Heart right ventricle (tissue), 16 donors: ENCODE data around the gene VSTM2B. TPM values are rescaled to one million over a fixed set of nuclear protein-coding genes. Genes with fewer than 3 reads are reported as not detected.

Source experiments
- ATAC-seq, 8 donors: fragments of 200-7000 bp; cut with Tn5 transposase; one replicate each; pipeline ENCODE4 v1.9.1; 2020; ENCODE audit warnings: mild to moderate bottlenecking in 8 of 8, moderate library complexity in 8 of 8, moderate number of reproducible peaks in 1 of 8
- DNase-seq, 2 donors: peaks; one replicate each; pipeline ENCODE4 v3.0.0-alpha.2; 2020
- H3K27ac ChIP-seq, 10 donors: fragments of 200-600 bp; sonication (generic) in 2 of 10; one replicate each; pipeline versions ENCODE4 v1.5.0 to v1.8.0; 2020 to 2022; ENCODE audit warnings: mild to moderate bottlenecking in 3 of 10
- H3K27me3 ChIP-seq, 7 donors: fragments of 200-600 bp; one replicate each; pipeline ENCODE4 v1.8.0; 2021 to 2022; ENCODE audit warnings: mild to moderate bottlenecking in 2 of 7
- H3K36me3 ChIP-seq, 9 donors: fragments of 200-600 bp; sonication (generic) in 1 of 9; one replicate each; pipeline versions ENCODE4 v1.5.0 to v1.8.0; 2020 to 2022; ENCODE audit warnings: mild to moderate bottlenecking in 2 of 9
- H3K4me1 ChIP-seq, 9 donors: fragments of 200-600 bp; sonication (generic) in 1 of 9; one replicate each; pipeline versions ENCODE4 v1.5.0 to v1.8.0; 2020 to 2022; ENCODE audit warnings: mild to moderate bottlenecking in 4 of 9
- H3K4me3 ChIP-seq, 10 donors: fragments of 200-600 bp; sonication (generic) in 2 of 10; one replicate each; pipeline versions ENCODE4 v1.5.0 to v1.8.0; 2020 to 2022; ENCODE audit warnings: mild to moderate bottlenecking in 7 of 10, moderate library complexity in 2 of 10
- H3K9me3 ChIP-seq, 11 donors: fragments of 200-600 bp in 10 of 11; sonication (generic) in 2 of 11; one replicate each; pipeline versions ENCODE4 v1.5.0 to v1.8.0; 2013 to 2022; ENCODE audit warnings: mild to moderate bottlenecking in 2 of 11, control low read depth in 1 of 11, moderate library complexity in 1 of 11
- CTCF ChIP-seq, 9 donors: fragments of 200-600 bp; sonication (generic) in 2 of 9; IDR thresholded peaks; one replicate each; pipeline versions ENCODE4 v1.5.0 to v1.8.0; 2021 to 2022; ENCODE audit warnings: antibody characterized with exemption in 9 of 9, mild to moderate bottlenecking in 5 of 9, moderate library complexity in 1 of 9
- WGBS, 2 donors: extraction: QIAGEN DNeasy Blood & Tissue Kit; methylation state at CpG; one replicate each; pipeline ENCODE4 v1.1.7; 2013; ENCODE audit warnings: inconsistent platforms in 1 of 2; 5-methylcytosine and 5-hydroxymethylcytosine counted together
- intact Hi-C, 10 donors: fragments of 100-400 bp; cut with DNase I; formaldehyde crosslinking; loops; one replicate each; pipeline versions ENCODE4 v1.11.1 to v1.14.2; 2022
- polyA plus RNA-seq, 2 donors: library from polyadenylated mRNA; stranded (reverse); fragments of 200-250 nt; gene quantifications; one replicate each; pipeline ENCODE4 v1.2.3, GENCODE V29; 2013
- total RNA-seq, 10 donors: library from RNA; stranded (reverse); fragmentation: NEBNext Ultra II Directional in 3 of 10; extraction: Animal tissue kit (Norgen Biotek cat#: 25700) in 3 of 10; gene quantifications; one replicate each; pipeline versions ENCODE4 v1.2.1 to v1.2.4, GENCODE V29; 2021 to 2023
- donor health status: Arrhythmogenic right ventricular cardiomyopathy.
- donor health status: ischemic (EF 13 %, LVEDD 7.1; RV severe dilation, severe dysfunction).
- donor health status: healthy with polysubstance abuse.
- donor health status: DM: no; HTN: yes; CAD: no.
- donor health status: DM: no; HTN: no; CAD: no.
- donor health status: ischemic (EF 25% LVEDD 6.9; RV normal size, moderate dysfunction).
- donor health status: ischemic (EF 25% LVEDD 5.7; RV mildly dilated, moderate dysfunction).
- donor health status: healthy.
- donor health status: DM: yes; HTN: yes; CAD: no.
- donor health status: Ischemic cardiomyopathy.
- donor health status: ischemic (EF 35%, LVEDD 5.7; RV mildly dilated, moderate dysfunction).
- donor health status: nonischemic (EF 11% LVEDD 7.7; RV severe dilation, severe dysfunction).
- donor health status: DM: yes; HTN: yes; CAD: no.
- donor health status: PGD.
- donor health status: ischemic (EF 29% LVEDD 5.4; RV normal size, mild dysfunction).
- donor health status: nonischemic (EF 23%, LVEDD 6.1; RV moderate dilation, normal function).

VSTM2B gene
- total and polyA plus RNA-seq, 12 donors, result not detected

GRCh38 chr19:29491491-29491890 lies 34.3 kb upstream of the VSTM2B start:
- no peaks in the 10 kb centered on the region for H3K9me3 ChIP-seq

GRCh38 chr19:29491995-29492577 lies 33.7 kb upstream of the VSTM2B start:
- intact Hi-C loops, result no loop called here
- Histone ChIP-seq H3K27me3 (peaks cover 0 to 33% (median 23%) of the 10 kb centered on the region in 7 donors), H3K9me3 (no peaks in the 10 kb centered on the region), H3K36me3 (no peaks in the 10 kb centered on the region), H3K4me3 (no peak overlapping the region), H3K4me1 (peaks cover 0 to 6% (median 0%) of the 10 kb centered on the region in 9 donors), H3K27ac (no peak overlapping the region)
- WGBS, 2 donors, result 30 to 38% methylated on average over 7 of the region's 7 CpGs
- no peak for DNase-seq
- TF ChIP-seq CTCF (IDR thresholded peaks at IDR 0.05), result no peak
- ATAC-seq, result no peak

More at GRCh38 chr19:29491491-29491890, 34.3 kb upstream of the VSTM2B start:
- Histone ChIP-seq H3K4me1 (peaks cover 0 to 6% (median 0%) of the 10 kb centered on the region in 9 donors), H3K27ac (no peak overlapping the region), H3K4me3 (no peak overlapping the region), H3K36me3 (no peaks in the 10 kb centered on the region), H3K27me3 (peaks cover 0 to 37% (median 23%) of the 10 kb centered on the region in 7 donors)
- no peak for TF ChIP-seq CTCF (IDR thresholded peaks at IDR 0.05)
- 76 to 82% methylated on average over 3 of the region's 3 CpGs for WGBS, 2 donors
- DNase-seq, result no peak
- ATAC-seq, result no peak
- intact Hi-C loops, result no loop called here

GRCh38 chr19:29492769-29493168 lies 33.0 kb upstream of the VSTM2B start:
- no peaks in the 10 kb centered on the region for H3K36me3 ChIP-seq
- ATAC-seq (no peak), DNase-seq (no peak)
- intact Hi-C loops, result no loop called here
- H3K4me3 ChIP-seq, result no peak overlapping the region
- TF ChIP-seq CTCF (IDR thresholded peaks at IDR 0.05), result no peak
- peaks cover 0 to 6% (median 0%) of the 10 kb centered on the region in 9 donors for H3K4me1 ChIP-seq
- no peak overlapping the region for H3K27ac ChIP-seq
- H3K27me3 ChIP-seq, result peaks cover 0 to 31% (median 23%) of the 10 kb centered on the region in 7 donors
- WGBS, 2 donors, result 12 to 16% methylated on average over 7 of the region's 7 CpGs
- no peaks in the 10 kb centered on the region for H3K9me3 ChIP-seq

- 89 to 94% methylated on average over 4 of the region's 4 CpGs for WGBS, 2 donors
- intact Hi-C loops, result no loop called here
These were observed 30.7 kb upstream of the VSTM2B start for GRCh38 chr19:29495091-29495490.

More at GRCh38 chr19:29495091-29495490, 30.7 kb upstream of the VSTM2B start:
- DNase-seq, result no peak
- H3K9me3 ChIP-seq, result no peaks in the 10 kb centered on the region
- ATAC-seq, result no peak
- no peak overlapping the region for H3K27ac ChIP-seq
- H3K27me3 ChIP-seq, result peaks cover 0 to 46% (median 19%) of the 10 kb centered on the region in 7 donors
- no peak overlapping the region for H3K4me3 ChIP-seq
- no peak for TF ChIP-seq CTCF (IDR thresholded peaks at IDR 0.05)
- peaks cover 0 to 6% (median 0%) of the 10 kb centered on the region in 9 donors for H3K4me1 ChIP-seq
- H3K36me3 ChIP-seq, result no peaks in the 10 kb centered on the region
